Activated effector memory CD4-positive, alpha-beta T cell treated with anti-CD3 and anti-CD28 coated beads, Interleukin-2, amount 50 U/mL, for 16 hours (primary cell): Measurements from ENCODE around the gene DAPP1.
"Not testable (repeated sequence)": the region's sequence is repeated elsewhere in the genome, so short reads cannot be mapped to it uniquely, and the experiment has no call there.

ENCODE experiments used
- DNase-seq: peaks from one replicate; pipeline ENCODE4 v3.0.0-alpha.2; 2020

The DAPP1 gene, protein sequence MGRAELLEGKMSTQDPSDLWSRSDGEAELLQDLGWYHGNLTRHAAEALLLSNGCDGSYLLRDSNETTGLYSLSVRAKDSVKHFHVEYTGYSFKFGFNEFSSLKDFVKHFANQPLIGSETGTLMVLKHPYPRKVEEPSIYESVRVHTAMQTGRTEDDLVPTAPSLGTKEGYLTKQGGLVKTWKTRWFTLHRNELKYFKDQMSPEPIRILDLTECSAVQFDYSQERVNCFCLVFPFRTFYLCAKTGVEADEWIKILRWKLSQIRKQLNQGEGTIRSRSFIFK

DNA sequence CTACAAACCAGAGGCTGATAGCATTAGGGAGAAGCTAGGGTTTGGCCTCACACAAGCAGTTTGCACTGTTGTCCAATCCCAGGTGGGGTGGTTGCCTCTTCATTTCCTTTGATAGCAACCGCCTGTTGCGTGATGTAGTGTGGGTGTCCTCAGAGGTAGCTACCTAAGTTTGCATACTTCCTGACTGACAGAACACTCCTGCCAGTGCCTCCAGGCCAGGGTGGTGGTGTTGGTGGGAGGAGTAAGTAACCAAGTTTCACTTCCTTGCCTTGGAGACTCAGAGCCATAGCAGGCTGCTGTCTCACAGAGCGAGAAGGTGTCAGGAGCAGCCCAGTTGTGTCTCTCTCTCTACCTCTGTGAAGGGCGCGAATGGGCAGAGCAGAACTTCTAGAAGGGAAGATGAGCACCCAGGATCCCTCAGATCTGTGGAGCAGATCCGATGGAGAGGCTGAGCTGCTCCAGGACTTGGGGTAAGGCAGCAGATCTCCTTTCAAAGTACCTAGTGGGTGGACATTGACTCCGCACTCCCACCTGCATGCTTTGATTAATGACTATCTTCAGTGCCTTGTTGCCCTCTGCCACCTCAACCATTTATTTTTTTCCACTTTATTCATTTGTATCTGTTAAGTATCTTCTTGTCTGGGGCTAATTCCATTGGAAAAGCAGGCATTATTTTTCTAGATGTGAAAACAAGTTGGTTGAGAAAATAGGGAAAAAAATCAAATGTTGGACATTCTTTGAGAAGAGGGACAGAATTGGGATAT lies at the start of gene DAPP1:
Gene DAPP1, plus strand, starts transcription at position 283 of the 764 bp plus-strand sequence. Its CDS starts 87 bp downstream, at position 370.
- peak; percentile 89 for DNase-seq

GRCh38 chr4:99770842-99771241 lies 45.8 kb upstream of the DAPP1 start:
- DNase-seq, result not testable (repeated sequence)

DNA sequence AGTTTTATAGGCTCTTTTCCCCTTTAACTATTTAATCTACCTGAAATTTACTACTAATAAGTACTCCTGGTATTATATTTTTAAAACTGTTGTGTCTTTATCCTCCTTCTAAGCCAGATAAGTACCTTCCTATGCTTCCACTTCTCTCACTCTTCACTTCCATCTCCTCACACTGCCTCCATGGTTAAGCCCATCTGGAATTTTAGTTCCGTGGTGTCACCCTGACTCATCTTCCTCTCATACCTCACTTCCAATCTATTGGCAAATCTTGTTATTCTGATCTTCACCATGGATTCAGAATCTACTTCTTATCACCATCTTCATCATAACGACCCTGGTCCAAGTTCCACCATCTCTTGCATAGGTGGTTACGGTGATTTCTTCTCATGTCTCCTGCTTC lies 32.7 kb upstream of the DAPP1 start:
- no peak for DNase-seq

DNA sequence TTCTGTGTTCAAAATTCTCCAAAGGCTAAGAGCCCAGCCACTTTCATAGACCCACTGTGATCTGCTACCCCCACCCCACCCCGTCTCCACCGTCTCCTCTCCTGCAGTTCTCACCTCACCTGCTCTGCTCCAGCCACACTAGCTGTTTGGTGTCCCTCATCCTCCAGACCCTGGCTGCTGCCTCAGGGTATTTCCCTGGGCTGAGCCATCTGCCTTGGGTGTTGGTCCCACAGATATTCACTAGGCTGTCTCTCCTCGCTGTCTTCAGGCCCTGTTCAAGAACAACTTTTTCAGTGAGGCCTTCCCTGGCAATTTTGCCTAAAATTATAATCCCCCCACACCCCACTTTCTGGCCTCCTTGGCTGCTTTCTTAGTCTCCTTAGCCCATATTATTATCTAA lies 31.8 kb upstream of the DAPP1 start:
- DNase-seq, result no peak

DNA sequence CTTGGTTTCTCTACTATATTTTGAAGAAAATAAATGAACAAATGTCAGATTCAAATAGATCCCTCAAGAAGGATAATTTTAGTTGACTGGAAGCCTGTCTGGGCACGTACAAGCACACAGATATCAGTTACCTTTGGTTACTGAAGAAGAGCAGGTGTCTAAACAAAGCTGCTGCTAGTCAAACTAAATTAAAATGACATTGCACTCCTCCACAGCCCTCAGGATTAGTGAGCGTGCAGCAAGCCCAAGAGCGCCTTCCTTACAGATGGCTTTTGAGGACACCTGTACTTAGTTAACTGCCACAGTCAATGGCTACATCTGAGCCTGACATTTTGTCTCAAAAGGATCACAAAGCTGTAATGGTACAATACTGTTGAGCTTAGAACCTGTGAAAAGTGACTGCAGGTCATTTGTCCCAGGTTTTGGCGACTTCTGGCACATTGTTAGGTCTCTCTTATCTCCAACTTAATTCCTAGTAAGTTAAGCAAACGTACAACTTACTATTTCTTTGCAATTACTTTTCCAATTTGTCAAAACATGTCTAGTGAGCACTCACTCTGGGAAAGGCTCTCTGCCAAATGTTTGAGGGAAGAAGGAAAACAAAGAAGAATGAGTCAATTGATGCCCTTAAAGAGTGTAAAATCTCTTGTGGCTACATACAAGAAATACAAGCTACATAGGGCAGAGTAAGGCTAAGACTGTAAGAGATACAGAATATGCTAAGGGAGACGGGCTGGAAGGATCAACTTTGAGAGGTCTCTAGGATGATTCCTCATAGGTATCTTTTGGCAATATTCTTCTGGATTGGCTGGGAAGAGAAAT lies 25.6 kb upstream of the DAPP1 start:
- DNase-seq, result no peak

DNA sequence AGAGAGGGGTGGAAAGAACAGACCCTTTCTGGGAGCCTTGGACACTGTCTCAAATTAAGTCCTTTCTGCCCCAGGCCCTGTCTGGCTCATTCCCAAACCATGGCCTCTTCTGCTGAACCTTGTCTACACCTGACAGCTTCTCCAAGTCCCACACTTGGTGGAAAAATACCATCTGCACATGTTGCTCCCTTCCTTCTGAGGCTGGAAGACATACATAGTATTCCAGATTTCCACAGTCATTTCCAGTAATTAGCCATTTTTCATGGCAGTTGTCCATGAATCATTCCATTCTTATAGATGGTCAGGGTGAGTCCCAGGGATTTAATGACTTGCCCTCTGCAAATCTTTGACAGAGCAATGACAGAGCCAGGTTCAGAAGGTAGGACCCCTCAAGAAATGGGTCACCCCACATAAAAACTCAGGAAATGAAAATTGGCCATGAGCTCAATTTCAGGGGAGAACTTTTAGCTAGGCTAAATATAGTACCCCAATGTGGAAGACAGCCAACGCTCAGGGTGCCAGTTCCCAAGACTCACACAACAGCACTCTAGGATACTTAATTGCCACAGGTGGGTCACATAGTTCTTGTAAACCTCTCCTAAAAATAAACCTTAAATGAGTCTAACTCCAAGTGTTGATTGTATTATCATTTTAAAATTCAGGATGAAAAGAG lies 16.2 kb upstream of the DAPP1 start:
- no peak for DNase-seq

DNA sequence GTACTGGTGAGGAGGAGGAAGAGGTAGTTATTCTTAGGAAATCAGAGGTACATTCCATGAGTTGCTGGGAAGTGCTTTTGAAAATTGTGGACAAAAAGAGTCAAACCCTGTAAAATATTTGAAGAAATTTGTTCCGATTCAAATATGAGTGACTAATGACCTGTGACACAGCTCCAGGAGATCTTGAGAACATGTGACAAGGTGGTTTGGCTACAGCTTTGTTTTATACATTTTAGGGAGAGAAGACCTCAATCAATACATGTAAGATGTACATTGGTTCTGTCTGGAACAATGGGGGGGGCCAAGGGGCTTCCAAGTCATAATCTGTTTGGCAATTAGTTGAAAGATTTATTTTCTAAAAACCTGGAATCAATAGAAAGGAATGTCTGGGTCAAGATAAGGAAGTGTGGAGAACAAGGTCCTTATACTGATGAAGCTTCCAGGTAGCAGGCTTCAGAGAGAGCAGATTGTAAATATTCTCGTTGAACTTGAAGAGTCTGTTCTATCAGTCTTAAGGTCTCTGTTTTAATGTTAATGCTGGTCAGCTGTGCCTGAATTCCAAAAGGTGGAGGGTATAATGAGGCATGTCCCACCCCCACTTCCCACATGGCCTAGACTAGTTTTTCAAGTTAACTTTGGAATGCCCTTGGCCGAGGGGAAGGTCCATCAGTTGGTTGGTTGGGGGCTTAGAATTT lies 15.5 kb upstream of the DAPP1 start:
- DNase-seq, result no peak

DNA sequence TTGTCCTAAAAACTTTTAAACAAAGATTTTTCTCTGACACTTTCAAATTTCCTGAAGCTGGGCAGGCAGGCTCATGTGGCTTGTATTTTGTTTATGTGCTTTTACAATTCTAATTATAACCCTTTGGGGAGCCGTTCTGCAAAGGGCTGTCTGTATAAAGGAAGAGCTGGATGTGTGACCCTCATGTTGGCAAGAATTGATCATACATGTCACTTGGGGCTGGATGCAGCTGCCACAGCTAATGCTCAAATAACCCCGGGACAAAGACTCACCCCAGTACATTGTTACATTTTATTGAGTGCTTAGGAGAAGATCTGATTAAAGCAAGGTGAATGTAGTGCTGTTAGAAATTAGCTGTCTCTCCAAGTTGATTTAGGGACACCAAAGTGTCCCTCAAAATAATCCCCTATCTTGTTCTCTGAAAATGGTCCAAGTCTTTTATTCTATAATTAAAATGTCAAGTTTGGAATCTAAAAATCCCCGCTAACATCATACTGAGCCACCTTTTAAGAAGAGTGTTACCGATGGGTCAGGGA lies 13.0 kb upstream of the DAPP1 start:
- DNase-seq, result no peak

DNA sequence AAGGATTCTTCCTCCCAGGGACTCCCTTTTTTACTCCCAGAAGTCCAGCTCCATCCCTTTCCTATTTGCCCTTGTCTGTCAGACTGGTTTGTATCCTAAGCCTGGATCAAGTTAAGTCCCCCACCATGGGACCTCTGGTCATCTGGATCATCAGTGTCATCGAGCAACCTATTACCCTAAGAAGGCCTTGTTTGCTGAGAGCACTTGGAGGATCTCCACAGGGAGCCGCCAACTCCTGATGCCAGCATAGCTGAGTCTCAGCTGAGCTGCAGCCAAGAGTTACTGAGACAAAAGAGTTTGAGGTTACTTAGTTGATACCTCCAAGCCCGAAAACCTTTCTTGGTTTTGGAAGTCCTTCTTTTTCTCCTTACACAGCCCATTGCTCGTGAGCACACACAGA lies 10.1 kb upstream of the DAPP1 start:
- no peak for DNase-seq

DNA sequence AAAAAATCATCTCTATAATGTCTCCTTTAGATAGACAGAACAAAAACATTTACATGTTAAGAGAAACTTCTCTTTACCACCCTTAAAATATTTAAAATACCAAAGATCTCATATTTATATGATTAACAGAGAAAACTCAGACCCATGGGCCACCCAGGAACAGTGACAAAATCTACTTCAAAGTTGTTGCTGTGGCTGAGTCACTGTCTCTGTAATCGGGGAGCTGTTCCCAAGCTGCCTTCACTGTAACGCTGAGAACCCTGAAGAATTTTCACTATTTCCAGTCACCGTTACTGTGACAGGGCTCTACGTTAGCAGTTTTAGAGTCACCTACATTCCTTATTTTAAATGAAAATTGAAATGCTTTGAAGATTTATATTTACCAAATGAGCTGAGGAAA lies 9.0 kb upstream of the DAPP1 start:
- no peak for DNase-seq

DNA sequence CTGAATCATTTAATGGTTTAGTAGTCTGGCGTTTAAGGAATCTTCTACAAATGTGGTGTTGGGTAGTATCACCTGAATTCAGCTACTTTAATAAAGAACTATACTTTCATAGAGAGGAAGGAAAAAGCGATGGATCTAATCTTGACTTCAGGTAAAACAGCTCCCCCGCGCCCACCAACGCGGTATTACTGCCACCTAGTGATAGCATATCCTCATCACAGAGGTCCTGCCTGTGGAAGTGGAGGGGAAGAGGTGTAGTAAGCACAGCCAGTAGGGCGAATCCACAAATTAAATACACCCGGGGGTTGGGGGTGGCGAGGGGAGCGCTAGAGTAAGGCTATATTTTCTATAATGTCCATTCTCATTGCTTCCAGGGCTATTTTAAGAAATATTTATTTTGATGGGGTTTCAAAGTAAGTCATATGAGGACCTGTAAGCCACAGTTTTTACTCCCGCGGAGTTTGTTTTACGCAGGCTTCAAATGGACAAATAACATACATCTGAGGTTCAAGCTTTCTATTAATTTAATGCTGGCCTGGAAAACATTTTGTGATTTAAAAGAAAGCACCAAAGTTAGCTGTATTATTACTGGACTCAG lies 8.3 kb upstream of the DAPP1 start:
- DNase-seq, result peak; percentile 88

- DNase-seq, result no peak
These were observed 7.3 kb upstream of the DAPP1 start for GRCh38 chr4:99809326-99809725.

DNA sequence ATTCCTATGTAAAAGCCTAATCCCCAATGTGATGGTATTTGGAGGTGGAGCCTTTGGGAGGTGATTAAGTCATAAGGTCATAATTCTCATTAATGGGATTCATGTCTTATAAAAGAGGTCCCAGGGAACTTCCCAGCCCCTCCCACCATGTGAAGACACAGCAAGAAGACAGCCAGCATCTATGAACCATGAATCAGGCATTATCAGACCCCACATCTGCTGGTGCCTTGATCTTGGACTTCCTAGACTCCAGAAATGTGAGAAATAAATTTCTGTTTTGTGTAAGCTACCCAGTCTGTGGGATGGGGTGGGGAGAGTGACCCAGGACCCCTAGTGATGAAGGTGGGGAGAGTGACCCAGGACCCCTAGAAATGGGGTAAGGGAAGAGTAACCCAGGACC lies 6.1 kb upstream of the DAPP1 start:
- DNase-seq, result no peak

DNA sequence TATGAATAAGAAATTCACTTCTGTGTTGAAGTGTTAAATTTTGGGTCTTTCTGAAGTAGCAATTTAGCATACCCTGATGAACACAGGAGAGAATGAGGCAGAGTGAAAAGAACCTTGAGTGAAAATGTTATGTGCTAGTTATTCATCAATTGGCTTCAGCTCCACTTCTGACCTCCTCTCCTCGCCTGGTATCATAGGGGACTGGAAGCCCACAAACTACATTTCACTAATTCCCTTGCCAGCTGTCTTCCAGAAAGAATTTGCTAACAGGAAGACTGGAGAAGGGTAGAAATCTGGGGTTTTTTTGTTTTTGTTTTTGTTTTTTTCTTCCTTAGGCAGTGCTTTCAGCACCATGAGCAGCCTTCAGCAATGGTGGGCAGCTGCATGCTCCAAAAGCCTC lies 5.5 kb upstream of the DAPP1 start:
- no peak for DNase-seq

GRCh38 chr4:99811850-99812249 lies 4.8 kb upstream of the DAPP1 start:
- peak; percentile 64 for DNase-seq

DNA sequence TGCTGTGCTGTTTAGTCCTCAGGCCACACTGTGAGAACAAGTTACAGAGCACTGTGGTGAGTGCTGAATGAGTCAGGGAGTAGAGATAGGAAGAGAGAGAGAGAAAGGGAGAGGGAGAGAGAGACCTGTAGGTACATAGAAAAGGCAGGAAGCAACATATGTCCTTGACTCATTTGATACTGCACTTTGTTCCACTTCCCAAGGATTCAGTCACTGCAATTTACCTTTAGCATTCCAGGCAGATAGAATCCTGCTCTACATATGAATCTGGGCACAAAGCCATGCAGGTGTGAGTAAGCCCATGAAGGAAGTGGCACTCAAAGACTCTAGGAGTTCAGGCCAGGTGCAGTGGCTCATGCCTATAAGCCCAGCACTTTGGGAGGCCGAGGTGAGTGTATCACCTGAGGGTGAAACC lies 1.0 kb upstream of the DAPP1 start:
- no peak for DNase-seq

DNA sequence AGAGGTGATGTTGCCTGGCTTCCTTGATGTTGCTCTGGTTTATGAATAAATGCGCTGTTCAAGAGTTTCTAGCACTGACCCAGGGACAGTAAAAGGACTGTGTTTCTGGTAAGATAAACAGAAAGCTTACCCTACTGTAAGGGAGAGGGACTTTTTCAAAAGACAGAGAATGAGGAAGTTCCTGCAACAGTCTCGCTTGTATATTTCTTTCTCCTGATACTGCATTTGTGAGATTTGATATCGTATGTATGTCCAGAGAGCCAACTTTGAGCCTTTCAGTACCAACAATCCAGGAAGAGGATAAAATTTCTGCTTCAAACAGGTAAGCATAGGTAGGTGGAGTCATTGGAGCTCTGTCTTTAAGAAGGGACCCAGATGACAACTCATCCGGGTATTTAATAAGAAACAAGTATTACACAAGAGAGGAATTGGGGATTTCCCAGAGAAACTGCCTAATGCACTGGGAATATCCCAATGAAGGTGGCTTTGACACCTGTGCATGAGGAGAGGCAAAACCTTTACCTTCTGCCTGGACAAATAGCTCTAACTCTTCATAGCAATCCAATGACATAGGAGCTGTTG lies 773 bp downstream of the DAPP1 start:
- DNase-seq, result no peak

GRCh38 chr4:99818661-99819060 lies 2.0 kb downstream of the DAPP1 start:
- DNase-seq, result no peak

GRCh38 chr4:99821918-99822503 lies 5.4 kb downstream of the DAPP1 start:
- DNase-seq, result no peak

GRCh38 chr4:99822734-99823133 lies 6.1 kb downstream of the DAPP1 start:
- DNase-seq, result no peak

GRCh38 chr4:99824070-99824599 lies 7.5 kb downstream of the DAPP1 start:
- no peak for DNase-seq
